NK-92 (cell line): ENCODE results near the gene ZCCHC12.

ENCODE experiments used
- DNase-seq: peaks from one replicate; lab custom pipeline; 2025; ENCODE audit not compliant: unreplicated experiment; lab: John Stamatoyannopoulos, UW

Gene ZCCHC12

DNA sequence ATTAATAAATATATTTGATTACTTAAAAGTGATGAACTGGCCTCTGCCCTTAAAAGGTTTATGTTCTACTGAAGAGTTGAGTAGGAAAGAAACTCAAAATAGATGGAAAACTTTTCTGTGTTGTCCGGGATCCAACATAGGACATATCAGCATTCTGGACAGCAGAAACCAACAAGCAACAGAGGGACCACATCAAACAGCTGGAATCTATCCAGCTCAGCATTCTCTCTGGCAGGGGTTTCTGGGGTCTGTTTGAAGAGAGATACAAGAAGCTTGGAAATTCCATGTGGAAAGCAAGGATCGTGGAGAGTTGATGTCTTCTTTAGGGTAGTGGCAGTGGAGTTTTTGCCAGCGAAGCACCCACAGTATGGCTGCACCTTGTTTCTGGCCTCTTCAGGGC is 43.6 kb downstream of the ZCCHC12 start:
- DNase-seq: no peak

DNA sequence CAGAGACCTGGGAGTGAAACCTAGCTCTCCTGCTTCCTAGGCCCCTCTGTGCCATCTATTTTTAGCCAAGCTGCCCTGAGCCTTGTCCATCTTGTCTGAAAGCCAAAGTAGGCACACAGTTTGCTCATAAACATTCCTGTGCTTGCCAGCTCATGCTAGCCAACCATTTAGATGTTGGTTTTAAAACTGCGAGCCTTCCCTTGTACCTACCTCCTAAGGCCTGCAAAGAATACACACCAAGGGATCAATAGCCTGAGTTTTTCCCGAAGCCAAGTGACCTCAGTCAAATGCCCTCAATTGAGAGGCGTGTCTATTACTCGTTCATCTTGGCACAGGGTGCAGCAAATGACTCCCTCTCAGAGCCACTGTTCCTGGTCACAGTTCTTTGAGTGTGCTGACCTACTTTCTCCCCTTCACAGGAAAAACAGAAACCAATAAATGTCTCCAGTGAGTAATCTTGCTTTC is 48.5 kb downstream of the ZCCHC12 start:
- no peak for DNase-seq
